Vagina (tissue), 2 donors: ENCODE results near the gene OPRM1. TPM values are rescaled to one million over a fixed set of nuclear protein-coding genes. Genes with fewer than 3 reads are reported as not detected.

Experiments used
- DNase-seq, 2 donors: peaks; one replicate each; pipeline ENCODE4 v3.0.0-alpha.2; 2017; ENCODE audit errors: extremely low spot score in 2 of 2
- H3K27ac ChIP-seq: fragments of 200-600 bp; sonication (generic); one replicate; pipeline ENCODE4 v1.5.1; 2019
- H3K27me3 ChIP-seq: fragments of 200-600 bp; sonication (generic); one replicate; pipeline ENCODE4 v1.5.1; 2019
- H3K36me3 ChIP-seq, 2 donors: fragments of 200-600 bp; sonication (generic); one replicate each; pipeline ENCODE4 v1.5.1; 2017 to 2019
- H3K4me1 ChIP-seq: fragments of 200-600 bp; sonication (generic); one replicate; pipeline ENCODE4 v1.5.1; 2019
- H3K4me3 ChIP-seq, 2 donors: fragments of 200-600 bp; sonication (generic); 1 replicate in 1 of 2; 2 replicates in 1 of 2; pipeline ENCODE4 v1.5.1; 2016 to 2019
- H3K9me3 ChIP-seq: fragments of 200-600 bp; sonication (generic); one replicate; pipeline ENCODE4 v1.5.1; 2019
- CTCF ChIP-seq, 3 experiments: fragments of 450-650 bp in 2 of 3; fragments of 200-600 bp in 1 of 3; sonication (generic) in 1 of 3; IDR thresholded peaks; one replicate each; pipeline ENCODE4 v1.5.1; 2017 to 2019; ENCODE audit warnings: antibody characterized with exemption in 3 of 3, mild to moderate bottlenecking in 2 of 3, moderate library complexity in 2 of 3
- POLR2A ChIP-seq, 2 donors: fragments of 450-650 bp; IDR thresholded peaks; one replicate each; pipeline ENCODE4 v1.6.1; 2017; ENCODE audit warnings: antibody characterized with exemption in 2 of 2, mild to moderate bottlenecking in 2 of 2, moderate library complexity in 2 of 2
- POLR2AphosphoS5 ChIP-seq, 2 donors: sonication (generic); formaldehyde crosslinking; IDR thresholded peaks; one replicate each; pipeline ENCODE4 v1.9.0; 2017; ENCODE audit warnings: antibody characterized with exemption in 2 of 2, mild to moderate bottlenecking in 2 of 2, low read depth in 1 of 2; ENCODE audit not compliant: insufficient read depth in 1 of 2
- intact Hi-C: fragments of 100-400 bp; cut with DNase I; formaldehyde crosslinking; loops from one replicate; pipeline ENCODE4 v1.15.1; 2023
- total RNA-seq: library from RNA; depleted of rRNA; stranded (reverse); fragments of >200 nt; gene quantifications from one replicate; pipeline ENCODE4 v1.2.3, GENCODE V29; 2016

The OPRM1 gene
- total RNA-seq, 1 donor from 2014 or later = 0.98 TPM

- intact Hi-C loops = no loop called here
- TF ChIP-seq POLR2A (IDR thresholded peaks at IDR 0.05) = no peak
- no peak for TF ChIP-seq POLR2AphosphoS5 (IDR thresholded peaks at IDR 0.05; ENCODE audit: insufficient read depth in 1 of 2, low read depth in 1 of 2)
- TF ChIP-seq CTCF (IDR thresholded peaks at IDR 0.05) = no peak
- Histone ChIP-seq H3K4me3 (no peak overlapping the region), H3K36me3 (no peaks in the 10 kb centered on the region), H3K27me3 (no peaks in the 10 kb centered on the region), H3K4me1 (no peaks in the 10 kb centered on the region), H3K27ac (no peak overlapping the region), H3K9me3 (no peaks in the 10 kb centered on the region)
- DNase-seq = no peak
Measured at GRCh38 chr6:154230393-154230792, 191.4 kb downstream of the OPRM1 start.

- no peaks in the 10 kb centered on the region for H3K36me3 ChIP-seq
- no peaks in the 10 kb centered on the region for H3K9me3 ChIP-seq
- TF ChIP-seq POLR2A (IDR thresholded peaks at IDR 0.05) (no peak), CTCF (IDR thresholded peaks at IDR 0.05) (no peak), POLR2AphosphoS5 (IDR thresholded peaks at IDR 0.05; ENCODE audit: insufficient read depth in 1 of 2, low read depth in 1 of 2) (no peak)
- no peak overlapping the region for H3K27ac ChIP-seq
- no peak overlapping the region for H3K4me3 ChIP-seq
- no peaks in the 10 kb centered on the region for H3K27me3 ChIP-seq
- intact Hi-C loops = no loop called here
- DNase-seq = no peak
- no peaks in the 10 kb centered on the region for H3K4me1 ChIP-seq
Measured at GRCh38 chr6:154230910-154231595, 192.0 kb downstream of the OPRM1 start.

- H3K4me3 ChIP-seq = no peak overlapping the region
- DNase-seq = no peak
- intact Hi-C loops = no loop called here
- no peak for TF ChIP-seq CTCF (IDR thresholded peaks at IDR 0.05)
- no peak for TF ChIP-seq POLR2AphosphoS5 (IDR thresholded peaks at IDR 0.05; ENCODE audit: insufficient read depth in 1 of 2, low read depth in 1 of 2)
- TF ChIP-seq POLR2A (IDR thresholded peaks at IDR 0.05) = no peak
- no peaks in the 10 kb centered on the region for H3K9me3 ChIP-seq
- H3K27ac ChIP-seq = no peak overlapping the region
- no peaks in the 10 kb centered on the region for H3K36me3 ChIP-seq
- H3K4me1 ChIP-seq = no peaks in the 10 kb centered on the region
- H3K27me3 ChIP-seq = no peaks in the 10 kb centered on the region
Measured at GRCh38 chr6:154232013-154232910, 193.2 kb downstream of the OPRM1 start.

- Histone ChIP-seq H3K9me3 (no peaks in the 10 kb centered on the region), H3K36me3 (no peaks in the 10 kb centered on the region), H3K4me3 (no peak overlapping the region), H3K4me1 (no peaks in the 10 kb centered on the region), H3K27ac (no peak overlapping the region), H3K27me3 (no peaks in the 10 kb centered on the region)
- TF ChIP-seq POLR2A (IDR thresholded peaks at IDR 0.05) (no peak), CTCF (IDR thresholded peaks at IDR 0.05) (no peak), POLR2AphosphoS5 (IDR thresholded peaks at IDR 0.05; ENCODE audit: insufficient read depth in 1 of 2, low read depth in 1 of 2) (no peak)
- DNase-seq = no peak
- intact Hi-C loops = no loop called here
Measured at GRCh38 chr6:154233383-154233782, 194.3 kb downstream of the OPRM1 start.
